Bronchial epithelial cell (primary cell): Measurements from ENCODE around the gene ZNF750. TPM values are rescaled to one million over a fixed set of nuclear protein-coding genes. Genes with fewer than 3 reads are reported as not detected.

Source experiments
- DNase-seq: peaks from one replicate; pipeline ENCODE4 v3.0.0-alpha.2; 2010; ENCODE audit warnings: low read depth
- FAIRE-seq: peaks from 2 replicates; lab custom pipeline; 2011; peaks lifted over from hg19 to GRCh38; lab: Jason Lieb, UNC
- H3K27me3 ChIP-seq: 2 replicates; pipeline ENCODE4 v1.5.1; 2011; ENCODE audit warnings: low read length; ENCODE audit not compliant: control insufficient read depth, insufficient read depth
- H3K36me3 ChIP-seq: 2 replicates; pipeline ENCODE4 v1.5.1; 2011; ENCODE audit warnings: low read length; ENCODE audit not compliant: control insufficient read depth, insufficient read depth
- H3K4me3 ChIP-seq: 2 replicates; pipeline ENCODE4 v1.5.1; 2011; ENCODE audit warnings: mild to moderate bottlenecking, low read depth, low read length, control low read depth
- CTCF ChIP-seq: IDR thresholded peaks from 2 replicates; pipeline ENCODE4 v1.5.1; 2011; ENCODE audit warnings: mild to moderate bottlenecking, moderate library complexity, low read length, control low read depth, inconsistent platforms; ENCODE audit not compliant: insufficient read depth, severe bottlenecking
- total RNA-seq: library from RNA; depleted of rRNA; stranded (reverse); fragments of >200 nt; gene quantifications from 2 replicates; pipeline ENCODE4 v1.2.1, GENCODE V29; 2014

ZNF750 gene
- total RNA-seq, 1 donor from 2014 or later: 3.2 TPM

- Histone ChIP-seq H3K27me3 (no peaks in the 10 kb centered on the region), H3K36me3 (no peaks in the 10 kb centered on the region), H3K4me3 (no peak overlapping the region)
- FAIRE-seq (no peak), DNase-seq (no peak)
- no peak for TF ChIP-seq CTCF
Measured at GRCh38 chr17:82867763-82868325, 28.0 kb upstream of the ZNF750 start.

DNA sequence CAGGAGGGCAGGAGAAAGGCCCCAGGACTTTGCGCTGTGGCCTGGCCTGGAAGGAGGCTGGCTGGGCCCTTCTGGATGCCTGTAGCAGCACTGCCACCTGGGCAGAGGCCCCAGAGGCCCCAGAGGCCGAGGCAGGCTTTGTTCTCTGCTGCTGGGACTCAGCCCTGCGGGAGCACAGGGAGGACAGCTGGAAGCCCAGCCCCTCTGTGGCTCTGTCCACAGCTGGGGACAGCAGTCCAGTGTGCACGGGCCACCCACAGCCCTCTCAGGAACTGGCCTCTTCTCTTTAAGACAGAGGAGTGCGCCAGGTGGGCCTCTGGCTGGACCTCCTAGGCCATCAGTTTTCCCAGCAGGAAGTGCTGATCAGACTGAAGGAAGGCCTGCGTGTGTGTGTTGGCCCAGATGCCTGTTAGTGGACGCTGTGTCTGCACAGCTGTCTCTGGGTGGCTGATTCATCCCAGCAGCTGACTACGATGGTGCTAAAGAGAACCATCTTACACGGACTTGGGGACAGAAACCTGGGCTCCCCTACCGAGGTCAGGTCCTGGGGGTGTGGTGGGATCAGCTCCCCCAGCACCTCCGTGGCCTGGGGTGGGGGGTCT, 26.9 kb upstream of the ZNF750 start:
- DNase-seq: peak; percentile 38
- H3K4me3 ChIP-seq: no peak overlapping the region
- no peak for FAIRE-seq
- no peaks in the 10 kb centered on the region for H3K27me3 ChIP-seq
- TF ChIP-seq CTCF: no peak
- H3K36me3 ChIP-seq: no peaks in the 10 kb centered on the region

DNA sequence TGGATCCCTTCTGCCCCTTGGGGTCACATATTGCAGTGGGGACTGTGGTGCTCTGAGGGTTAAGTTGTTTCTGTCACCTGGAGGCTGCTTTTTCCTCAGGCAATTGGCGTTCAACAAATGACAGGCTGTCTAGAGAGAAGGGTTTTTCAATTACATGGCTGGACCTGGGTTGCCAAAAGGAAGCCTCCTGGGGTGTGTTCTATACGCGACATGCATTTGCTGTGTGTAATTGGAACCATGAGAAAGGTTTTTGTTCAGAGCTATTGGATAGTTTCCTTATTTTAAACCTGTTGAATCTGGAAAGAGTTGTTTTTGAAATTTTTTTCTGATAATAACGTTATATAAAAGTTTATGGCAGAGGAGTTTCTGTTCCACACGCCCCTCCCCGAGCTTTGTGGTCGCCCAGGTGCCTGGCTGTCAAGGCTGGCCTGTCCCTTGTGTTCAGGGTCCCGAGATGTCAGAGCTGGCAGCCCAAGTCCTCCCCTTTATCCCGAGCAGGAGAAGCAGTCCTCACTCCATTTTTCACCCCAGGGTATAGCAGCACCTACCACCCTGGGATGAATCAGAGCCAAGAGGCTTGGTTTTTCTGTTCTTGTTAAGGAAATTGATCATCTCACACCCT, 26.1 kb upstream of the ZNF750 start:
- H3K27me3 ChIP-seq: no peaks in the 10 kb centered on the region
- FAIRE-seq (no peak), DNase-seq (peak; percentile 19)
- no peak for TF ChIP-seq CTCF
- H3K4me3 ChIP-seq: no peak overlapping the region
- H3K36me3 ChIP-seq: no peaks in the 10 kb centered on the region

DNA sequence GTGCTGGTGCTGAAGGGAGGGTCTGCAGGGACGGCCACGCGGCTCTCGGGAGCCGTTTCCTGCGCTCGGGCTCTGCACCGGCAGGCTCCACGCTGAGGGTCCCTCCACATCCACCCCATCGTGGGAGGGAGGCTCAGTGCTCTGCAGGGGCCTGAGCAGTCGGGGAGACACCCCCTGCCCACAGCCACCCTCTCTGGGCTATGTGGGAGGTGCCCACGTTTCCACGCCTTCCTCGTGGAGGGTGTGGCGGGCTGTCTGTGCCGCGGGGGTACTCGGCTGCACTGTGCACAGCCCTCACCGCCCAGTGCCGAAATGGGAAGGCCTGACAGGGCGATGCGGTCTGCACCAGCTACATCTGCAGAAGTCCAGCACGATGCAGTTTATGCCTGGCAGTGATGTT, 25.5 kb upstream of the ZNF750 start:
- no peak overlapping the region for H3K4me3 ChIP-seq
- no peak for FAIRE-seq
- no peak for DNase-seq
- H3K27me3 ChIP-seq: no peaks in the 10 kb centered on the region
- no peaks in the 10 kb centered on the region for H3K36me3 ChIP-seq
- TF ChIP-seq CTCF: no peak

DNA sequence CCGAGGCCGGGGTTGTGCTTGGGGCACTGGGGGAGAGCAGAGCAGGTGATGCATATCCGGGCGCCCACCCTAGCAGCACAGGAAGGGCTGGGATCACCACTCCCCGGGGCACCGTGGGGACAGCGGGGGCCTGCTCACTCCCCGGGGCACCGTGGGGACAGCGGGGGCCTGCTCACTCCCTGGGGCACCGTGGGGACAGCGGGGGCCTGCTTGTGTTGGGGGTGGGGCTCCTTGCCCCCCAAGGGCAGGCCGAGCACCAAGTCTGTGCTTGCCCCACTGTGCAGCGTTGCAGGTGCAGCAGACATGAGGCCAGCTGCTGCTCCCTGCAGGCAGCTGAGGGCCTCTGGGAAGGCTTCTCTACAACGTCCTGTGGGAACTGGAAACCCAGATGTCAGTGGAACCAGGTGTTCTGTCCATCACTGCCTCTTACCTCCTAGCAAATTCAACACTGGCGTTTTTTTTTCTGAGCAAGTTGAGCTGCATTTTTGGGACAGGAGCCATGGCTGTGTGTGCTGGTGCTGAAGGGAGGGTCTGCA, 25.0 kb upstream of the ZNF750 start:
- H3K27me3 ChIP-seq: no peaks in the 10 kb centered on the region
- TF ChIP-seq CTCF: peak; percentile 32
- no peaks in the 10 kb centered on the region for H3K36me3 ChIP-seq
- no peak overlapping the region for H3K4me3 ChIP-seq
- DNase-seq (no peak), FAIRE-seq (no peak)
